Sigmoid colon (tissue), 7 donors: ENCODE measurements around the gene MYL3. TPM values are rescaled to one million over a fixed set of nuclear protein-coding genes. Genes with fewer than 3 reads are reported as not detected.

ENCODE experiments used
- DNase-seq: peaks from one replicate; pipeline ENCODE4 v3.0.0-alpha.2; 2019
- H3K27ac ChIP-seq, 4 donors: fragments of 200-600 bp; sonication (generic); one replicate each; pipeline ENCODE4 v1.5.1; 2016 to 2019; ENCODE audit warnings: mild to moderate bottlenecking in 1 of 4
- H3K27me3 ChIP-seq, 3 donors: fragments of 200-600 bp; sonication (generic); one replicate each; pipeline ENCODE4 v1.5.1; 2019; ENCODE audit warnings: mild to moderate bottlenecking in 1 of 3
- H3K36me3 ChIP-seq, 4 donors: fragments of 200-600 bp; sonication (generic); one replicate each; pipeline ENCODE4 v1.5.1; 2016 to 2019
- H3K4me1 ChIP-seq, 4 donors: fragments of 200-600 bp; sonication (generic); one replicate each; pipeline ENCODE4 v1.5.1; 2017 to 2019
- H3K4me3 ChIP-seq, 4 donors: fragments of 200-600 bp; sonication (generic); one replicate each; pipeline ENCODE4 v1.5.1; 2017 to 2019; ENCODE audit warnings: mild to moderate bottlenecking in 2 of 4, moderate library complexity in 1 of 4
- H3K9me3 ChIP-seq, 4 donors: fragments of 200-600 bp in 3 of 4; sonication (generic) in 3 of 4; one replicate each; pipeline versions ENCODE4 v1.5.1 to v1.6.1; 2013 to 2019
- CTCF ChIP-seq, 4 experiments: fragments of 450-650 bp in 3 of 4; fragments of 200-600 bp in 1 of 4; IDR thresholded peaks; one replicate each; pipeline ENCODE4 v1.5.1; 2016 to 2019; ENCODE audit warnings: antibody characterized with exemption in 4 of 4, mild to moderate bottlenecking in 3 of 4, moderate library complexity in 2 of 4
- EP300 ChIP-seq, 4 donors: sonication (generic); formaldehyde crosslinking; IDR thresholded peaks; one replicate each; pipeline ENCODE4 v1.6.1; 2017; ENCODE audit warnings: antibody characterized with exemption in 4 of 4
- POLR2A ChIP-seq, 2 donors: fragments of 450-650 bp; IDR thresholded peaks; one replicate each; pipeline ENCODE4 v1.6.1; 2016; ENCODE audit warnings: antibody characterized with exemption in 2 of 2, mild to moderate bottlenecking in 2 of 2, moderate library complexity in 2 of 2
- POLR2AphosphoS5 ChIP-seq, 4 donors: sonication (generic); formaldehyde crosslinking; IDR thresholded peaks; one replicate each; pipeline ENCODE4 v1.6.1; 2017; ENCODE audit warnings: antibody characterized with exemption in 4 of 4
- WGBS, 2 donors: extraction: QIAGEN DNeasy Blood & Tissue Kit; methylation state at CpG; one replicate each; pipeline ENCODE4 v1.1.7; 2013; 5-methylcytosine and 5-hydroxymethylcytosine counted together
- intact Hi-C: fragments of 100-400 bp; cut with DNase I; formaldehyde crosslinking; loops from one replicate; pipeline ENCODE4 v1.15.1; 2023
- polyA plus RNA-seq, 3 donors: library from polyadenylated mRNA; stranded (reverse); fragments of 200-250 nt; gene quantifications; one replicate each; pipeline ENCODE4 v1.2.3, GENCODE V29; 2013
- total RNA-seq, 4 donors: library from RNA; depleted of rRNA; stranded (reverse); fragments of >200 nt; gene quantifications; one replicate each; pipeline ENCODE4 v1.1.0, GENCODE V29; 2016
- donor health status: healthy with polysubstance abuse.
- donor health status: Bipolar disorder and iron deficiency.
- donor health status: healthy.

The MYL3 gene
- total and polyA plus RNA-seq, 7 donors, result 1.5 to 11.8 (median 3.9) TPM

GRCh38 chr3:46903341-46904302 lies 40.4 kb upstream of the MYL3 start:
- DNase-seq, result peak; percentile 61
- TF ChIP-seq POLR2A (IDR thresholded peaks at IDR 0.05) (no peak), CTCF (IDR thresholded peaks at IDR 0.05) (no peak), POLR2AphosphoS5 (IDR thresholded peaks at IDR 0.05) (no peak), EP300 (IDR thresholded peaks at IDR 0.05) (no peak)
- no peak overlapping the region for H3K27ac ChIP-seq
- H3K27me3 ChIP-seq, result peaks cover 4 to 15% (median 6%) of the 10 kb centered on the region in 3 donors
- peaks cover 0 to 8% (median 6%) of the 10 kb centered on the region in 4 donors for H3K4me1 ChIP-seq
- H3K4me3 ChIP-seq, result no peak overlapping the region
- 82% methylated on average over 21 of the region's 21 CpGs for WGBS, 2 donors
- intact Hi-C loops, result no loop called here
- no peaks in the 10 kb centered on the region for H3K9me3 ChIP-seq
- no peaks in the 10 kb centered on the region for H3K36me3 ChIP-seq

DNA sequence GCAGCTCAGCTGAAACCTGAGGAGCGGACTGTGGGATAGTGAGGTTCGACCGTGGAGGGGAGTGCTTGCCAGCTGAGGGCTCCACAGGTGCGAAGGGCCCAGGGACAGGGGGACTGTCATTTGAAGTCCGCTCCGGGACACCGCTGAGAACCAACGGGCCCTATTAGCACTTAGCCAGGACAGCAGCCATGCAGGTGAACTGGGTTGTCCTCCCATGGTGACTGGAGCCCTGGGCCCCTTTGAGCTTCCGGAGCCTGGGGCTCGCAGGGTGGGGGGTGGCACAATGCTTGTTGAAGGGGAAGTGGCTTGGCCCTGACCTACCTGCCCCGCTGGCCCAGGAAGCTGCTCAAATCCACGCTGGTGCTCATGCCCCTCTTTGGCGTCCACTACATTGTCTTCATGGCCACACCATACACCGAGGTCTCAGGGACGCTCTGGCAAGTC lies 39.0 kb upstream of the MYL3 start:
- H3K36me3 ChIP-seq, result no peaks in the 10 kb centered on the region
- peaks cover 12 to 27% (median 14%) of the 10 kb centered on the region in 3 donors for H3K27me3 ChIP-seq
- WGBS, 2 donors, result 92% methylated on average over 15 of the region's 15 CpGs
- H3K4me1 ChIP-seq, result peaks cover 0 to 14% (median 12%) of the 10 kb centered on the region in 4 donors
- H3K9me3 ChIP-seq, result no peaks in the 10 kb centered on the region
- intact Hi-C loops, result no loop called here
- TF ChIP-seq EP300 (IDR thresholded peaks at IDR 0.05) (no peak), POLR2AphosphoS5 (IDR thresholded peaks at IDR 0.05) (no peak), CTCF (IDR thresholded peaks at IDR 0.05) (no peak), POLR2A (IDR thresholded peaks at IDR 0.05) (no peak)
- no peak overlapping the region for H3K27ac ChIP-seq
- H3K4me3 ChIP-seq, result no peak overlapping the region
- DNase-seq, result no peak

DNA sequence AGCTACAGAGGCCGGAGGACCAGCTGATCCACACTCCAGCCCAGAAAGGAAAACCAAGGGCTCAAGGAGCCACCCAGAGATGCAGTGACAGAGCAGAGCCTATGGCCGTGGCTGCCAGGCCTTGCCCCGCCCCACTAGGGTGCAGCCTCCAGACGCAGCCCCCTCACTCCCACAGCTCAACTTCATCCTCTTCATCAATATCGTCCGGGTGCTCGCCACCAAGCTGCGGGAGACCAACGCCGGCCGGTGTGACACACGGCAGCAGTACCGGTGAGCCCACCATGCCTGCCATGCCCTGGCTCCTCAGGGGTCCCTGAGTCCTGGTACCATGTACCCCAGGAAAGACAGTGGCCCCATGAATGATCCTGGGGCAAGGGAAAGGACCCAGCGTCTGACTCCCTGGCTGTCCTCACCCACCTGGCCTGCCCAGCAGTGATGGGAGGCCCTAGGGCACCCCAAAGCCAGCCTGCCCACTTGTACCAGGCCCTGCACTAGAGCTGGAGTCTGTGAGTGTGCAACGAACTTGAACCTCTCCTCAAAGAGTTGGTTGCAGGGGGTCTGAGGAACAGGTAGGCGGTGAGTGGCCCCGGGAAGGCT lies 38.4 kb upstream of the MYL3 start:
- DNase-seq, result no peak
- Histone ChIP-seq H3K4me3 (no peak overlapping the region), H3K27me3 (peaks cover 12 to 27% (median 14%) of the 10 kb centered on the region in 3 donors), H3K36me3 (no peaks in the 10 kb centered on the region), H3K9me3 (no peaks in the 10 kb centered on the region), H3K27ac (no peak overlapping the region), H3K4me1 (peaks cover 0 to 14% (median 12%) of the 10 kb centered on the region in 4 donors)
- no peak for TF ChIP-seq EP300 (IDR thresholded peaks at IDR 0.05)
- TF ChIP-seq POLR2AphosphoS5 (IDR thresholded peaks at IDR 0.05), result no peak
- TF ChIP-seq POLR2A (IDR thresholded peaks at IDR 0.05), result no peak
- no peak for TF ChIP-seq CTCF (IDR thresholded peaks at IDR 0.05)
- 88 to 92% methylated on average over 17 of the region's 17 CpGs for WGBS, 2 donors
- intact Hi-C loops, result no loop called here

DNA sequence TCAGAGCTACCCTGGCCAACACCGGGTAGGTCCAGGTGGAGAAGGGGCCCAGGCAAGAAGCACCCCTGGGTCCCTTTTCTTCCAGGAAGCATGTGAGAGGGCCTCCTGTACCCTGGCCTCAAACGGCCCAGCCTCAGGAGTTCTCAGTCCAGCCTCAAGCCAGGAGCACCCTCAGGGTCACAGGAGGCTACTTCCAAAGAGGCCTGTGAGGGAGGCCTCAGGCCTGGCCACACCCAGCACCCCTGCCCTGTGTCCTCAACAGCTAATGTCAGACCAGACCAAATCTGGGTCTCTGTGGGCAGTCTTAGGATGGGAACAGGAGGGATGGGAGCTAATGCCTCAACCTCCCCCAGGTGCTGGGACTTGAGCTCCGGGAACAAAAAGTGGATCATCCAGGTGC lies 37.8 kb upstream of the MYL3 start:
- Histone ChIP-seq H3K27me3 (peaks cover 12 to 31% (median 14%) of the 10 kb centered on the region in 3 donors), H3K4me1 (peaks cover 0 to 14% (median 12%) of the 10 kb centered on the region in 4 donors), H3K36me3 (no peaks in the 10 kb centered on the region), H3K27ac (no peak overlapping the region), H3K4me3 (no peak overlapping the region), H3K9me3 (no peaks in the 10 kb centered on the region)
- DNase-seq, result no peak
- intact Hi-C loops, result no loop called here
- 75 to 82% methylated on average over 3 of the region's 3 CpGs for WGBS, 2 donors
- TF ChIP-seq POLR2AphosphoS5 (IDR thresholded peaks at IDR 0.05) (no peak), POLR2A (IDR thresholded peaks at IDR 0.05) (no peak), CTCF (IDR thresholded peaks at IDR 0.05) (no peak), EP300 (IDR thresholded peaks at IDR 0.05) (no peak)
